Measurements from ENCODE around the gene EVPL.

GRCh38 chr17:75991396-75991795 is 35.7 kb downstream of the EVPL start:
- TF ChIP-seq CTCF (conservative IDR thresholded peaks at IDR 0.05; ENCODE audit: low read length) (no peak), EZH2phosphoT487 (IDR thresholded peaks at IDR 0.05; ENCODE audit: borderline replicate concordance, low read depth, low read length) (no peak)

All from OCI-LY7 (cell line).